H7 (cell line): Measurements from ENCODE around the gene OR5AL1. TPM values are rescaled to one million over a fixed set of nuclear protein-coding genes. Genes with fewer than 3 reads are reported as not detected.
"Not testable (repeated sequence)": the region's sequence is repeated elsewhere in the genome, so short reads cannot be mapped to it uniquely, and the experiment has no call there.

ENCODE experiments used
- DNase-seq: peaks from one replicate; pipeline ENCODE4 v3.0.0; 2012
- H3K27me3 ChIP-seq: 2 replicates; pipeline ENCODE4 v1.6.0; 2011; ENCODE audit warnings: mild to moderate bottlenecking, low read length; ENCODE audit not compliant: control insufficient read depth, insufficient read depth
- H3K36me3 ChIP-seq: replicated peaks from 2 replicates; pipeline ENCODE4 v1.5.1; 2011; ENCODE audit warnings: low read length; ENCODE audit not compliant: control insufficient read depth, insufficient read depth
- H3K4me3 ChIP-seq: 2 replicates; pipeline ENCODE4 v1.5.1; 2011; ENCODE audit warnings: low read depth, mild to moderate bottlenecking, control low read depth, low read length, moderate library complexity; ENCODE audit not compliant: insufficient read depth
- total RNA-seq: library from RNA; depleted of rRNA; stranded (reverse); fragments of >200 nt; shearing (Covaris generic); gene quantifications from 2 replicates; pipeline ENCODE4 v1.2.3, GENCODE V29; 2014; rRNA removed

OR5AL1 gene
- total RNA-seq, result not detected in 2 replicates

- Histone ChIP-seq H3K36me3 (no peaks in the 10 kb centered on the region), H3K4me3 (no peak within 1 kb of the TSS), H3K27me3 (no peaks in the 10 kb centered on the region)
- DNase-seq, result no peak
Observed at GRCh38 chr11:56412396-56412795, at the start of gene OR5AL1. TSS of gene OR5AL1 (plus strand) at chr11:56412696.

- H3K36me3 ChIP-seq, result no peaks in the 10 kb centered on the region
- no peaks in the 10 kb centered on the region for H3K27me3 ChIP-seq
- H3K4me3 ChIP-seq, result no peak within 1 kb of the TSS
- DNase-seq, result no peak
Observed at GRCh38 chr11:56375324-56375723, 37.2 kb upstream of the OR5AL1 start, which contains the start of gene OR8U1. TSS of gene OR8U1 (plus strand) at chr11:56375624. CDS start at chr11:56375624, 0 bp downstream.

- H3K36me3 ChIP-seq, result no peaks in the 10 kb centered on the region
- DNase-seq, result no peak
- no peak overlapping the region for H3K4me3 ChIP-seq
- H3K27me3 ChIP-seq, result no peaks in the 10 kb centered on the region
Observed at GRCh38 chr11:56380120-56380519, 32.4 kb upstream of the OR5AL1 start.

GRCh38 chr11:56394381-56394780 is 18.1 kb upstream of the OR5AL1 start:
- no peak for DNase-seq
- Histone ChIP-seq H3K36me3 (no peaks in the 10 kb centered on the region), H3K27me3 (no peaks in the 10 kb centered on the region), H3K4me3 (no peak overlapping the region)

GRCh38 chr11:56396047-56396446 is 16.4 kb upstream of the OR5AL1 start:
- no peak overlapping the region for H3K4me3 ChIP-seq
- no peaks in the 10 kb centered on the region for H3K27me3 ChIP-seq
- H3K36me3 ChIP-seq, result no peaks in the 10 kb centered on the region
- DNase-seq, result peak; percentile 16

GRCh38 chr11:56401858-56402461 is 10.5 kb upstream of the OR5AL1 start:
- not testable (repeated sequence) for H3K36me3 ChIP-seq, H3K27me3 ChIP-seq, DNase-seq, H3K4me3 ChIP-seq

GRCh38 chr11:56404393-56404792 is 8.1 kb upstream of the OR5AL1 start:
- Histone ChIP-seq H3K4me3 (no peak overlapping the region), H3K27me3 (no peaks in the 10 kb centered on the region), H3K36me3 (no peaks in the 10 kb centered on the region)
- DNase-seq, result no peak

- no peak for DNase-seq
Observed at GRCh38 chr11:56410801-56411200, 1.7 kb upstream of the OR5AL1 start.

GRCh38 chr11:56453521-56453920 is 41.0 kb downstream of the OR5AL1 start:
- Histone ChIP-seq H3K4me3 (no peak overlapping the region), H3K27me3 (no peaks in the 10 kb centered on the region), H3K36me3 (no peaks in the 10 kb centered on the region)
- DNase-seq, result no peak

More at GRCh38 chr11:56410801-56411200, 1.7 kb upstream of the OR5AL1 start:
- no peak overlapping the region for H3K4me3 ChIP-seq
- no peaks in the 10 kb centered on the region for H3K36me3 ChIP-seq
- no peaks in the 10 kb centered on the region for H3K27me3 ChIP-seq

- Histone ChIP-seq H3K4me3 (no peak overlapping the region), H3K27me3 (no peaks in the 10 kb centered on the region), H3K36me3 (no peaks in the 10 kb centered on the region)
- no peak for DNase-seq
Observed at GRCh38 chr11:56457076-56457475, 44.6 kb downstream of the OR5AL1 start.

Other genes with a start within 250 kb of the OR5AL1 start
- gene OR5J2, start 236.1 kb upstream of the OR5AL1 start, total RNA-seq, result not detected in 2 replicates
- gene OR5T2, start 178.4 kb upstream of the OR5AL1 start, total RNA-seq, result not detected in 2 replicates
- not detected in 2 replicates for gene OR5T3, start 160.4 kb upstream of the OR5AL1 start, total RNA-seq
- gene OR5T1, start 138.5 kb upstream of the OR5AL1 start, total RNA-seq, result not detected in 2 replicates
- not detected in 2 replicates for gene OR8H1, start 120.4 kb upstream of the OR5AL1 start, total RNA-seq
- gene OR8K3, start 97.6 kb upstream of the OR5AL1 start, total RNA-seq, result not detected in 2 replicates
- gene OR8K1, start 66.7 kb upstream of the OR5AL1 start, total RNA-seq, result not detected in 2 replicates
- gene OR8J1, start 58.4 kb upstream of the OR5AL1 start, total RNA-seq, result not detected in 2 replicates
- gene OR8U1, start 37.1 kb upstream of the OR5AL1 start, total RNA-seq, result not detected in 2 replicates
- gene OR5M3, start 60.7 kb downstream of the OR5AL1 start, total RNA-seq, result not detected in 2 replicates
- gene OR5M8, start 78.7 kb downstream of the OR5AL1 start, total RNA-seq, result not detected in 2 replicates
- gene OR5M11, start 130.6 kb downstream of the OR5AL1 start, total RNA-seq, result not detected in 2 replicates
- gene OR5M10, start 165.0 kb downstream of the OR5AL1 start, total RNA-seq, result not detected in 2 replicates
- gene OR5M1, start 202.2 kb downstream of the OR5AL1 start, total RNA-seq, result not detected in 2 replicates
- not detected in 2 replicates for gene OR5AP2, start 229.7 kb downstream of the OR5AL1 start, total RNA-seq